H9 (cell line): ENCODE measurements around the gene SYT2. TPM values are rescaled to one million over a fixed set of nuclear protein-coding genes. Genes with fewer than 3 reads are reported as not detected.

Experiments
- DNase-seq: peaks from one replicate; pipeline ENCODE4 v3.0.0-alpha.2; 2017
- H2AFZ ChIP-seq: one replicate; pipeline ENCODE4 v1.6.1; 2013; ENCODE audit warnings: mild to moderate bottlenecking, low read length, control low read depth, moderate library complexity
- H2AK5ac ChIP-seq: 2 replicates; pipeline ENCODE4 v1.6.1; 2013; ENCODE audit warnings: low read length, control low read depth, mixed read lengths; ENCODE audit not compliant: insufficient read length
- H2BK120ac ChIP-seq: one replicate; pipeline ENCODE4 v1.6.1; 2013; ENCODE audit warnings: low read depth, mild to moderate bottlenecking, low read length, control low read depth, inconsistent platforms; ENCODE audit not compliant: poor library complexity, severe bottlenecking
- H2BK12ac ChIP-seq: 2 replicates; pipeline ENCODE4 v1.6.1; 2013; ENCODE audit warnings: low read length, control low read depth, mixed read lengths, low read depth; ENCODE audit not compliant: insufficient read length
- H2BK15ac ChIP-seq: 2 replicates; pipeline ENCODE4 v1.6.1; 2013; ENCODE audit warnings: low read depth, low read length, control low read depth
- H2BK20ac ChIP-seq: one replicate; pipeline ENCODE4 v1.6.1; 2013; ENCODE audit warnings: low read depth, mild to moderate bottlenecking, low read length, control low read depth, inconsistent platforms; ENCODE audit not compliant: poor library complexity, severe bottlenecking
- H2BK5ac ChIP-seq: 2 replicates; pipeline ENCODE4 v1.6.1; 2013; ENCODE audit warnings: low read length, control low read depth, mixed read lengths; ENCODE audit not compliant: insufficient read length
- H3K14ac ChIP-seq: 2 replicates; pipeline ENCODE4 v1.6.1; 2013; ENCODE audit warnings: low read length, control low read depth; ENCODE audit not compliant: insufficient read depth
- H3K18ac ChIP-seq: 2 replicates; pipeline ENCODE4 v1.6.1; 2013; ENCODE audit warnings: low read depth, mild to moderate bottlenecking, mixed read lengths, low read length, control low read depth; ENCODE audit not compliant: insufficient read length
- H3K23ac ChIP-seq: 2 replicates; pipeline ENCODE4 v1.6.1; 2013; ENCODE audit warnings: low read length, control low read depth, mixed read lengths, low read depth; ENCODE audit not compliant: insufficient read length
- H3K23me2 ChIP-seq: 2 replicates; pipeline ENCODE4 v1.6.1; 2013; ENCODE audit warnings: low read depth, mild to moderate bottlenecking, mixed read lengths, low read length, control low read depth; ENCODE audit not compliant: insufficient read length, poor library complexity, severe bottlenecking
- H3K27ac ChIP-seq: 2 replicates; pipeline ENCODE4 v1.5.1; 2013; ENCODE audit warnings: low read length, control low read depth, mixed read lengths, low read depth; ENCODE audit not compliant: insufficient read length
- H3K27me3 ChIP-seq: 2 replicates; pipeline ENCODE4 v1.6.1; 2013; ENCODE audit warnings: low read length, control low read depth, inconsistent platforms; ENCODE audit not compliant: insufficient read depth
- H3K4ac ChIP-seq: 2 replicates; pipeline ENCODE4 v1.6.1; 2013; ENCODE audit warnings: low read depth, mild to moderate bottlenecking, control low read depth, inconsistent platforms, low read length, moderate library complexity
- H3K4me1 ChIP-seq: 2 replicates; pipeline ENCODE4 v1.6.1; 2013; ENCODE audit warnings: low read length, control low read depth, inconsistent platforms; ENCODE audit not compliant: insufficient read depth
- H3K4me2 ChIP-seq: 2 replicates; pipeline ENCODE4 v1.6.1; 2013; ENCODE audit warnings: low read length, control low read depth, mixed read lengths; ENCODE audit not compliant: insufficient read length, insufficient read depth
- H3K56ac ChIP-seq: 2 replicates; pipeline ENCODE4 v1.6.1; 2013; ENCODE audit warnings: low read depth, mild to moderate bottlenecking, mixed read lengths, low read length, control low read depth; ENCODE audit not compliant: insufficient read length
- H3K79me1 ChIP-seq: 2 replicates; pipeline ENCODE4 v1.6.1; 2013; ENCODE audit warnings: low read depth, mild to moderate bottlenecking, moderate library complexity, low read length, control low read depth, inconsistent platforms; ENCODE audit not compliant: insufficient read depth, poor library complexity, severe bottlenecking
- H3K79me2 ChIP-seq: 2 replicates; pipeline ENCODE4 v1.6.1; 2013; ENCODE audit warnings: low read length, control low read depth, inconsistent platforms; ENCODE audit not compliant: insufficient read depth
- H3K9ac ChIP-seq: 2 replicates; pipeline ENCODE4 v1.6.1; 2013; ENCODE audit warnings: low read length, control low read depth, mixed read lengths; ENCODE audit not compliant: insufficient read length; ENCODE audit errors: extremely low read depth
- H3K9me3 ChIP-seq: one replicate; pipeline ENCODE4 v1.6.1; 2013; ENCODE audit warnings: low read depth, low read length, inconsistent platforms; ENCODE audit not compliant: control insufficient read depth
- H3T11ph ChIP-seq: one replicate; pipeline ENCODE4 v1.6.1; 2013; ENCODE audit warnings: mild to moderate bottlenecking, low read length, control low read depth, inconsistent platforms
- H4K20me1 ChIP-seq: one replicate; pipeline ENCODE4 v1.6.1; 2013; ENCODE audit not compliant: control insufficient read depth, insufficient read length, insufficient read depth
- H4K5ac ChIP-seq: 2 replicates; pipeline ENCODE4 v1.6.1; 2013; ENCODE audit warnings: low read depth, mild to moderate bottlenecking, mixed read lengths, low read length, control low read depth; ENCODE audit not compliant: insufficient read length
- H4K8ac ChIP-seq: replicated peaks from 2 replicates; pipeline ENCODE4 v1.6.1; 2013; ENCODE audit warnings: low read length, control low read depth, mixed read lengths, low read depth; ENCODE audit not compliant: insufficient read length
- H4K91ac ChIP-seq: 2 replicates; pipeline ENCODE4 v1.6.1; 2013; ENCODE audit warnings: low read depth, mild to moderate bottlenecking, moderate library complexity, mixed read lengths, low read length, control low read depth; ENCODE audit not compliant: insufficient read length
- H3K27ac Mint-ChIP-seq, 3 experiments: 2 replicates in 2 of 3; 3 replicates in 1 of 3; pipeline ENCODE4 v1.8.0; 2020 to 2021; ENCODE audit warnings: mixed read lengths in 3 of 3, mild to moderate bottlenecking in 1 of 3, moderate library complexity in 1 of 3
- H3K27me3 Mint-ChIP-seq: 2 replicates; pipeline ENCODE4 v1.8.0; 2021; ENCODE audit warnings: low read depth, mild to moderate bottlenecking, moderate library complexity, mixed read lengths
- H3K36me3 Mint-ChIP-seq, 3 experiments: 2 replicates in 2 of 3; 3 replicates in 1 of 3; pipeline ENCODE4 v1.8.0; 2020 to 2021; ENCODE audit warnings: low read depth in 3 of 3, mixed read lengths in 3 of 3; ENCODE audit not compliant: insufficient read depth in 1 of 3
- H3K4me1 Mint-ChIP-seq, 2 experiments: 2 replicates each; pipeline ENCODE4 v1.8.0; 2020; ENCODE audit warnings: mixed read lengths in 2 of 2
- H3K4me3 Mint-ChIP-seq, 2 experiments: 2 replicates in 1 of 2; 3 replicates in 1 of 2; pipeline ENCODE4 v1.8.0; 2020 to 2021; ENCODE audit warnings: mild to moderate bottlenecking in 2 of 2, mixed read lengths in 2 of 2, moderate library complexity in 1 of 2
- H3K9me3 Mint-ChIP-seq, 2 experiments: 2 replicates in 1 of 2; 3 replicates in 1 of 2; pipeline ENCODE4 v1.8.0; 2020; ENCODE audit warnings: mild to moderate bottlenecking in 2 of 2, mixed read lengths in 2 of 2, moderate library complexity in 1 of 2
- WGBS: extraction: QIAGEN DNeasy Blood & Tissue Kit; methylation state at CpG from one replicate; pipeline ENCODE4 v1.1.7; 2013; ENCODE audit warnings: missing lambda C conversion rate, low lambda C conversion rate, mixed read lengths; ENCODE audit not compliant: insufficient read length; ENCODE audit errors: extremely low coverage; 5-methylcytosine and 5-hydroxymethylcytosine counted together
- total RNA-seq: library from RNA; stranded (reverse); gene quantifications from 2 replicates; pipeline ENCODE4 v1.2.1, GENCODE V29; 2021
- TF ChIP-seq, protein P1 (sequence below): fragments of 200-600 bp; sonication (generic); conservative IDR thresholded peaks from 3 replicates; pipeline ENCODE4 v1.8.0; 2021; ENCODE audit warnings: antibody characterized with exemption, mild to moderate bottlenecking

Gene SYT2
- total RNA-seq, 1 experiment from 2014 or later: 3.3 TPM

GRCh38 chr1:202658769-202659168 lies 51.5 kb downstream of the SYT2 start:
- H3K27ac Mint-ChIP-seq: no peak overlapping the region
- H3K4ac ChIP-seq: no peak overlapping the region
- no peak overlapping the region for H2AFZ ChIP-seq
- peaks cover 2% of the 10 kb centered on the region for H4K20me1 ChIP-seq
- H3K18ac ChIP-seq: no peak overlapping the region
- no peak overlapping the region for H3K14ac ChIP-seq
- H3K79me1 ChIP-seq: no peaks in the 10 kb centered on the region
- no peaks in the 10 kb centered on the region for H3K9me3 Mint-ChIP-seq
- no peaks in the 10 kb centered on the region for H3K36me3 Mint-ChIP-seq
- H3K4me2 ChIP-seq: no peak overlapping the region
- H4K8ac ChIP-seq: no peak overlapping the region
- H3K23me2 ChIP-seq: no peaks in the 10 kb centered on the region
- DNase-seq: no peak
- no peak overlapping the region for H3K27ac ChIP-seq
- H3K23ac ChIP-seq: no peak overlapping the region
- no peak overlapping the region for H3K56ac ChIP-seq
- H3K27me3 Mint-ChIP-seq: peaks cover 6% of the 10 kb centered on the region; the same call in 1 of the 2 replicates
- H2BK15ac ChIP-seq: no peak overlapping the region
- TF ChIP-seq, protein P1, sequence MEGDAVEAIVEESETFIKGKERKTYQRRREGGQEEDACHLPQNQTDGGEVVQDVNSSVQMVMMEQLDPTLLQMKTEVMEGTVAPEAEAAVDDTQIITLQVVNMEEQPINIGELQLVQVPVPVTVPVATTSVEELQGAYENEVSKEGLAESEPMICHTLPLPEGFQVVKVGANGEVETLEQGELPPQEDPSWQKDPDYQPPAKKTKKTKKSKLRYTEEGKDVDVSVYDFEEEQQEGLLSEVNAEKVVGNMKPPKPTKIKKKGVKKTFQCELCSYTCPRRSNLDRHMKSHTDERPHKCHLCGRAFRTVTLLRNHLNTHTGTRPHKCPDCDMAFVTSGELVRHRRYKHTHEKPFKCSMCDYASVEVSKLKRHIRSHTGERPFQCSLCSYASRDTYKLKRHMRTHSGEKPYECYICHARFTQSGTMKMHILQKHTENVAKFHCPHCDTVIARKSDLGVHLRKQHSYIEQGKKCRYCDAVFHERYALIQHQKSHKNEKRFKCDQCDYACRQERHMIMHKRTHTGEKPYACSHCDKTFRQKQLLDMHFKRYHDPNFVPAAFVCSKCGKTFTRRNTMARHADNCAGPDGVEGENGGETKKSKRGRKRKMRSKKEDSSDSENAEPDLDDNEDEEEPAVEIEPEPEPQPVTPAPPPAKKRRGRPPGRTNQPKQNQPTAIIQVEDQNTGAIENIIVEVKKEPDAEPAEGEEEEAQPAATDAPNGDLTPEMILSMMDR: no peak
- no peak overlapping the region for H2BK120ac ChIP-seq
- H3T11ph ChIP-seq: no peak overlapping the region
- H2BK20ac ChIP-seq: no peak overlapping the region
- H3K27me3 ChIP-seq: no peaks in the 10 kb centered on the region
- H2BK12ac ChIP-seq: no peak overlapping the region
- no peaks in the 10 kb centered on the region for H3K9me3 ChIP-seq
- H4K91ac ChIP-seq: no peak overlapping the region
- H4K5ac ChIP-seq: no peak overlapping the region
- no peak overlapping the region for H2AK5ac ChIP-seq
- no peak overlapping the region for H3K4me3 Mint-ChIP-seq
- WGBS: no CpG with 5 or more reads among the region's 2 CpGs
- no peaks in the 10 kb centered on the region for H3K79me2 ChIP-seq
- H3K9ac ChIP-seq: no peak overlapping the region
- no peak overlapping the region for H2BK5ac ChIP-seq
- H3K4me1 Mint-ChIP-seq: peaks cover 5 to 11% of the 10 kb centered on the region in 2 experiments
- H3K4me1 ChIP-seq: no peaks in the 10 kb centered on the region
